HG03521 (cell line): ENCODE results near the gene PDE6A.
"Not testable (repeated sequence)": the region's sequence is repeated elsewhere in the genome, so short reads cannot be mapped to it uniquely, and the experiment has no call there.

Experiments
- ATAC-seq: cut with Tn5 transposase; IDR thresholded peaks from one replicate; pipeline ENCODE4 v1.9.1; 2021; ENCODE audit warnings: mild to moderate bottlenecking, moderate library complexity; ENCODE audit not compliant: unreplicated experiment

PDE6A gene

GRCh38 chr5:149869411-149869821, 75.2 kb downstream of the PDE6A start:
- no peak for ATAC-seq

GRCh38 chr5:149865746-149866145, 78.8 kb downstream of the PDE6A start:
- ATAC-seq, result no peak

DNA sequence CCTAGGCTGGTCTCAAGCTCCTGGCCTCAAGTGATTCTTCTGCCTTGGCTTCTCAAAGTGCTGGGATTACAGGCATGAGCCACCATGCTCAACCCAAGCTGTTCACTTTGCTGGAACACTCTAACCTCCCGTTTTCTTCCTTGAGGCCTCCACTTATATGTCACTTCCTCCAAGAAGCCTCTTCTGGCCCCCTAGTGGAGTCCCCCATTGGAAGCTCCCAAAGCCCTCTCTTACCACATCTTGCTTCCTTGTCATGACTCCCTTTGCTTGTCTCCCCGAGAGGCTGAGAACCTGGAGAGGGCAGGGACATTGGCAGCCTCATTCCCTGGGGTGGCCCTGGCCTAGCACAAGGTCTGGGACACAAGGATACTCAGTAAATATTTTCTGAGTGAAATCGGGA, 80.8 kb downstream of the PDE6A start:
- ATAC-seq, result no peak

DNA sequence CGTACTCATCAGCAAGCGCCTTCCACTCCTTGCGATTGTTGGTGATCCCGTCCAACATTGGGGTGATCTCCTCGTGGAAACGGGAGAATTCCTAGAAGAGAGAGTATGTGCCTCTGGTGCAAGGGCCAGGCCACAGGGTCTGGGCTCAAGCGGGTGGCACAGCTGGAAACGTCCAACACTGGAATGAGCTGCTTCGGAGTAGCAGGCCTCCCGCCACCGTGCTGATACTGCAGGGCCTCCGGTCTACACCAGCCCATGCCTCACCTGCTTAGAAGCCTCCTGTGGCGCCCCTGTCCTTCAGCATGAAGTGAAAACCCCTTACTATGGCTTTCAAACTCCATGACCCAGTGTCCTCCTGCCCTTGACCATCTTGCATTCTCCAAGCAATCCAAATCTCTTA, 81.4 kb downstream of the PDE6A start:
- no peak for ATAC-seq

DNA sequence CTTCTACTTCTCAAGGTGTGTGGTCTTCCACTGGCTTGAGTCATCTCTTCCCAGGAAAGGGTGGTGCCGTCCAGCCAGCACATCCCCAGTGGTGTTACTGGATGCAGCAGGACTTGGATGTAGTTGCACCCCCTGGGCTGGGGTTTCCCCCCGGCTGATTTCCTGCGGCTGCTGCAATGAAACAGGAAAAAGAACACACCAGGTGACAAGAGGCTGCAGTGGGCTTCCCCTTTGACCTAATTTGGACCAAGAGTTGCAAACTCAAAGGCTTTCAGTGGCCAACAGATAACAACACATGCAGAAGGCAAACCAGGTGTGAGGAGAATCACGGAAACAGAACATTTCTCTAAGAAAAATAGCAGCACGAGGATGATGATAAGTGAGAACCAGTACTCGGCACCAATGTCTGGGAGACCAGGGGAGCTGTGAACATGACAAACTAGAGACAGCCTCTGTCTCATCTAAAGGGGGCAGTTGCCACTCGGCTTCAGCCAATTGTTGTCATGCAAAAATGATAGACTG, 83.7 kb downstream of the PDE6A start:
- ATAC-seq, result peak; percentile 68

DNA sequence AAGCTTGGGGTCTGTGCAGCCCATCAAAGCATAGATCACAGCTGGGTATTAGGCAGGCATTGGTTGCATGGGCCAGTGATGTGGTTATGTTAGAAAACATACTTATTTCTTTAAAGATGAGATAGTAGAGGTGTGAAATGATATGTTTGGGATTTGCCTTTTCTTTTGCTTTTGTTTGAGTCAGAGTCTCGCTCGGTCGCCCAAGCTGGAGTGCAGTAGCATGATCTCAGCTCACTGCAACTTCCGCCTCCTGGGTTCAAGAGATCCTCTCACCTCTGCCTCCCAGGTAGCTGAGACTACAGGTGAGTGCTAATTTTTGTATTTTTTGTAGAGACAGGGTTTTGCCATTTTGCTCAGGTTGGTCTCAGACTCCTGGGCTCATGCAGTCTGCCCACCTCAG, 84.8 kb downstream of the PDE6A start:
- ATAC-seq, result no peak

- not testable (repeated sequence) for ATAC-seq
These were observed 86.1 kb downstream of the PDE6A start for GRCh38 chr5:149858481-149858880.

DNA sequence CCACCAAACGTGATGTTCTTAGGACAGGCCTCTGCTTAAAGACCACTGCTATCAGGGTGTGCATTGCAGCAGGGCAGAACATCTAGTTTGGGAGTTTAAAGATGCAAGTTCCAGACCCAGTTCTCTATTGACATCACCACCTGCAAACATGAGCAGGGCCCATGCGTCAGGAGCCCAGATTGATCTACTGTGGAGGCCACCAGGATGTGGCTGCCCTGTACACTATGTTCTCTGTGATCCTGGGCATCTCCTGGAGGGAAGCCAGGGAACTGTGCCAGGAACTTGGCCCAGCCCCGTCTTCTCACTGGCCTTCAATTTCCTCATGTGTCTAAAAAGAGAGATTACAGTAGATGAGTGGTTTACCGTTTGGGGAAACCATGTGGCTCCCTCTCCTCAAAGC, 87.1 kb downstream of the PDE6A start:
- ATAC-seq, result no peak

- no peak for ATAC-seq
These were observed 89.2 kb downstream of the PDE6A start for GRCh38 chr5:149855366-149855765.

DNA sequence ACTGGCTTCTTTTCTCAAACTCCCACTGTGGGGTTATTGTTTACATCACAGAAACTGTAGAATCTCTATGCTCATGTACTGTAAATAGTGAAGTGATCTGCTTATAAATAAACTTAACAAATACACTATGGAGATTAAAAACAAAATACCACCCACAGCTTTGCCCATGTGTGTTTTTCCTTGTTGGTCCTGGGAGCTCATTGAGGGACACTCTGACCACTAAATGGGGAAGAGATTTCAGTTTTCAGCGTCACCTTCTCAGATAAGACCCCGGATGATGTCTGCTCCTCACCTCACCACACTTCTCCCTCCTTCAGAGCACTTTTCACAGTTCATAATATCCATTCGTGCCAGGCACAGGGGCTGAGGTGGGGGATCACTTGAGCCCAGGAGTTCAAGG, 89.7 kb downstream of the PDE6A start:
- no peak for ATAC-seq

- no peak for ATAC-seq
These were observed 90.9 kb downstream of the PDE6A start for GRCh38 chr5:149853701-149854100.

DNA sequence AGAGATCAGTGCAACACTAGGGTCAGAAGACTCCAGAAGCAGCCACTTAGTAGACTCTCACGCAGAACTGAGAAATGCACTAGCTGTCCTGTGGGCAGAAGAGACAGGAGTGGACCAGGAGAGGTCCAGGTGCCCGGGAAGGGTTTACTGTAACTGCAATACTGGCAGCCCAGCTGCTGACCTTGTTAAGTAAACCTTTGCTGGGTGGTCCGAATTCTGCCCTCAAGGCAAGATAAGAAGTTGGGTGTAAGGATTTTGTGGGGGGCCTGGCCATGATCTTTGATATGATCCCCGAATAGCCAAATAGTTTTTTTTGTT, 91.3 kb downstream of the PDE6A start:
- ATAC-seq, result no peak

- peak; percentile 64 for ATAC-seq
These were observed 91.8 kb downstream of the PDE6A start for GRCh38 chr5:149852641-149853330.

GRCh38 chr5:149851211-149851610, 93.4 kb downstream of the PDE6A start:
- no peak for ATAC-seq

GRCh38 chr5:149849966-149850910, 94.4 kb downstream of the PDE6A start:
- no peak for ATAC-seq

- no peak for ATAC-seq
These were observed 95.2 kb downstream of the PDE6A start for GRCh38 chr5:149849280-149849965.

- ATAC-seq, result no peak
These were observed 97.0 kb downstream of the PDE6A start for GRCh38 chr5:149847611-149848010.

DNA sequence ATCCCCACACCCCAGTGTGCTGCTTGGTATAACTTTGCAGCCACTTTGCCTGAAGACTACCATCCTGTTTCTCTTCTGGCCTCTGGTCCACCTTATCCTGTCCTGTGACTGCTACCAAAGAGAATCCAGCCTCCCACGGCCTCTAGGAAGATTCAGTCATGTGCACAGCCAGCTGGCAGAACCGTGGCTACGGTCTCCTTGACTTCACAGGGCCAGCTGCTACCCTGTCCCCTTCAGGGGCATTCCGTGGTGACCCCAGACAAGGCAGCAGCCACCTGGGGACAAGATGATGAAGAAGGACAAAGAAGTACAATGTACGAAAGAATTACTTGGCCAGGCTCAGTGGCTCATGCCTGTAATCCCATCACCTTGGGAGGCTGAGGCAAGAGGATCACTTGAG, 98.6 kb downstream of the PDE6A start:
- no peak for ATAC-seq

DNA sequence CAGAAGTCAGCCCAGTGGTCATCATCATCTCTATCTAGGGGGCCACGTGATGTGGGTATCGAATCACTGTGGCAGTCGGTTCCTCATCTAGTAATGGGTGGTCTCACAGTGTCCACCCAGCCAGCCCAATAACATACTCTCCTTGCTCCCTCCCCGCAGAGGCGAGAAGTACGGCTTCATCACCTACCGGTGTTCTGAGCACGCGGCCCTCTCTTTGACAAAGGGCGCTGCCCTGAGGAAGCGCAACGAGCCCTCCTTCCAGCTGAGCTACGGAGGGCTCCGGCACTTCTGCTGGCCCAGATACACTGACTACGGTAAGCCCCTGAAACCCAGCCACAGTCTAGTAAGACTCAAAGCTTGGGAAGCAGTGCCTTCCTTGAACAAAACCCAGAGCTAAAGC, 99.0 kb downstream of the PDE6A start:
- ATAC-seq, result no peak

- ATAC-seq, result no peak
These were observed 102.5 kb downstream of the PDE6A start for GRCh38 chr5:149841851-149842793.
